GM13977 (cell line): ENCODE results near the gene EHD1.
A peak's percentile ranks its signal among the peaks of the same experiment; 100 is the strongest.

ENCODE experiments used
- DNase-seq: peaks from one replicate; pipeline ENCODE4 v3.0.0; 2012; ENCODE audit warnings: low spot score
- in situ Hi-C: fragments of 300-500 bp; cut with MboI; formaldehyde crosslinking; loops from one replicate; pipeline ENCODE4 v1.12.0; 2022; ENCODE audit warnings: low sequenced_read_pairs, low pct_unique_long_range_greater_than_20kb, mixed read lengths, inconsistent platforms; ENCODE audit not compliant: unreplicated experiment
- TF ChIP-seq, protein P1 (sequence below): IDR thresholded peaks from 2 replicates; pipeline ENCODE4 v1.5.1; 2012; ENCODE audit warnings: mild to moderate bottlenecking, control low read depth; ENCODE audit not compliant: insufficient read depth; ENCODE audit errors: extremely low read depth, missing control alignments

EHD1 gene

DNA sequence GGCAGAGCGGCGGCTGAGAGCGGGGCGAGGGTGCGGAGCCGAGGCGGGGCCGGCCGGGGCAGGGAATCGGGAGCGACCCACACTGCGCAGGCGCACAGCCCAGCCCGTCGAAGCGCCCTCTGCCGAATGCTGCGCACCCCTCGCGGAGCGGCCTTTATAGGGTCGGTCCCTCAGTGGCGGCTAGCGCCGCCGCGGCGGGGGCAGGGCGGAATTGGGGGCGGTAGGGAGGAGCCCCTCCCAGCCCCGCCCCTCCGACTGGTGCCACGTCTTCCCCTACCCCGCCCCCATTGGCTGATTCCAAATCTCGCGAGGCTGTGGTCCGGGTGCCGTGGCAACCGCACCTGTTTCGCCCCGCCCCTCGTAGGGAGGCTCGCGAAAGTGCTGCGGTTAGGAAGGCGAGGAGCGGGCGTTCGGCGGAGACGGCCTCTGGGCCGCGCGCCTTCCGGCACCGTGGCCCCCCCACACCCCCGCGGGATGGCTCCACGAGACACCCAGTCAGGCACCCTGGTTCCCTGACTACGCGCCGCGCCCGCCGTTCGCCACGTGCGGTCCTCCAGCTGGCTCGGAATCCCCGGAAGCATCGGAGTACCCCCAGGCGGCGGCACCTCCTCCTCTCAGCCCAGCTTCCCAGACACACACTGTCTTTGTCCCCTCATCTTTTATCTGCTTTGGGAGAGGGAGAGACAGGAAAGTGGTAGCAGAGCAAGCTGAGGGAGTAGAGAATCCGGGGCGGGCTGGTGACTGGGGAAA lies at the start of gene EHD1:
EHD1 (minus strand) TSS at position 128 of the 750 bp plus-strand sequence. CDS start 157 bp downstream, outside the sequence.
- peak; percentile 100 for DNase-seq

DNA sequence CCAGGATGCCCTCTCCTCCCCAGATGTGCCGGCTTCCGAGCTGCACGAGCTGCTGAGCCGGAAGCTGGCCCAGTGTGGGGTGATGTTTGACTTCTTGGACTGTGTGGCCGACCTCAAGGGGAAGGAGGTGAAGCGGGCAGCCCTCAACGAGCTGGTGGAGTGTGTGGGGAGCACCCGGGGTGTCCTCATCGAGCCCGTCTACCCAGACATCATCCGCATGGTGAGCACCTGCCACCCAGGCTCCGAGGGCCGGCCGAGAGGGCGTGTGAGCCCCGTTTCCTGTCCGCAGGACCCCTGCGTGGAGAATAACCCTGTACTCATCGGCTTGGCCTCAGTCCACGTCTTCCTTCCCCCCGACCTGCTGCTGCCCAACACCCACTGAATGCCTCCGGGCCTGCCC lies 48.3 kb upstream of the EHD1 start:
- in situ Hi-C loops, result no loop called here
- DNase-seq, result no peak
- TF ChIP-seq, protein P1, sequence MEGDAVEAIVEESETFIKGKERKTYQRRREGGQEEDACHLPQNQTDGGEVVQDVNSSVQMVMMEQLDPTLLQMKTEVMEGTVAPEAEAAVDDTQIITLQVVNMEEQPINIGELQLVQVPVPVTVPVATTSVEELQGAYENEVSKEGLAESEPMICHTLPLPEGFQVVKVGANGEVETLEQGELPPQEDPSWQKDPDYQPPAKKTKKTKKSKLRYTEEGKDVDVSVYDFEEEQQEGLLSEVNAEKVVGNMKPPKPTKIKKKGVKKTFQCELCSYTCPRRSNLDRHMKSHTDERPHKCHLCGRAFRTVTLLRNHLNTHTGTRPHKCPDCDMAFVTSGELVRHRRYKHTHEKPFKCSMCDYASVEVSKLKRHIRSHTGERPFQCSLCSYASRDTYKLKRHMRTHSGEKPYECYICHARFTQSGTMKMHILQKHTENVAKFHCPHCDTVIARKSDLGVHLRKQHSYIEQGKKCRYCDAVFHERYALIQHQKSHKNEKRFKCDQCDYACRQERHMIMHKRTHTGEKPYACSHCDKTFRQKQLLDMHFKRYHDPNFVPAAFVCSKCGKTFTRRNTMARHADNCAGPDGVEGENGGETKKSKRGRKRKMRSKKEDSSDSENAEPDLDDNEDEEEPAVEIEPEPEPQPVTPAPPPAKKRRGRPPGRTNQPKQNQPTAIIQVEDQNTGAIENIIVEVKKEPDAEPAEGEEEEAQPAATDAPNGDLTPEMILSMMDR, result no peak

More for the DNA sequence above, at the start of gene EHD1:
- TF ChIP-seq, protein P1, result peak; percentile 83
- in situ Hi-C loops, result no loop called here

GRCh38 chr11:64925536-64926436 lies 47.4 kb upstream of the EHD1 start:
- in situ Hi-C loops, result no loop called here
- TF ChIP-seq, protein P1, result no peak
- DNase-seq, result no peak

- TF ChIP-seq, protein P1, result no peak
- peak; percentile 65 for DNase-seq
- in situ Hi-C loops, result no loop called here
These were observed 46.5 kb upstream of the EHD1 start for GRCh38 chr11:64924910-64925284.

GRCh38 chr11:64923944-64924909 lies 45.8 kb upstream of the EHD1 start, which contains the start of gene PPP2R5B:
Gene PPP2R5B, plus strand, starts transcription at chr11:64924689. Its CDS starts 1,046 bp downstream, at chr11:64925735.
- TF ChIP-seq, protein P1, result no peak
- peak; percentile 97 for DNase-seq
- in situ Hi-C loops, result no loop called here
